Neural cell (in vitro differentiated cells): ENCODE measurements around the gene MSL2. TPM values are rescaled to one million over a fixed set of nuclear protein-coding genes. Genes with fewer than 3 reads are reported as not detected.

Experiments used
- H2AFZ ChIP-seq: fragments of 200-600, 300-800 bp; sonication (generic), shearing (Covaris generic); 2 replicates; pipeline ENCODE4 v1.6.0; 2014; ENCODE audit warnings: low read depth, mild to moderate bottlenecking, antibody characterized with exemption, low read length, moderate library complexity
- H3F3A ChIP-seq: fragments of 200-600 bp; shearing (Covaris generic); 2 replicates; pipeline ENCODE4 v1.6.1; 2016; ENCODE audit warnings: mild to moderate bottlenecking, moderate library complexity, mixed read lengths, antibody characterized with exemption, low read length; ENCODE audit not compliant: insufficient read depth, poor library complexity, severe bottlenecking
- H3K27ac ChIP-seq: fragments of 200-600, 300-800 bp; sonication (generic), shearing (Covaris generic); 2 replicates; pipeline ENCODE4 v1.5.1; 2014; ENCODE audit warnings: mild to moderate bottlenecking, low read length, moderate library complexity
- H3K27me3 ChIP-seq: fragments of 300-800, 200-600 bp; sonication (generic), shearing (Covaris generic); 2 replicates; pipeline ENCODE4 v1.6.0; 2014; ENCODE audit warnings: mild to moderate bottlenecking, low read depth, low read length, moderate library complexity; ENCODE audit not compliant: insufficient read depth
- H3K36me3 ChIP-seq: fragments of 300-800, 200-600 bp; sonication (generic), shearing (Covaris generic); 2 replicates; pipeline ENCODE4 v1.5.1; 2014; ENCODE audit warnings: mild to moderate bottlenecking, antibody characterized with exemption, low read length, moderate library complexity; ENCODE audit not compliant: insufficient read depth
- H3K4me2 ChIP-seq: fragments of 300-800, 200-600 bp; sonication (generic), shearing (Covaris generic); 2 replicates; pipeline ENCODE4 v1.6.0; 2014; ENCODE audit warnings: mild to moderate bottlenecking, low read length
- H3K4me3 ChIP-seq: fragments of 300-800, 200-600 bp; sonication (generic), shearing (Covaris generic); 2 replicates; pipeline ENCODE4 v1.5.1; 2014; ENCODE audit warnings: mild to moderate bottlenecking, low read length, moderate library complexity
- H3K79me2 ChIP-seq: fragments of 200-600 bp; shearing (Covaris generic); replicated peaks from 2 replicates; pipeline ENCODE4 v1.6.0; 2014; ENCODE audit warnings: mild to moderate bottlenecking, low read length, moderate library complexity; ENCODE audit not compliant: insufficient read depth
- H3K9ac ChIP-seq: fragments of 300-800, 200-600 bp; sonication (generic), shearing (Covaris generic); 2 replicates; pipeline ENCODE4 v1.6.1; 2016; ENCODE audit warnings: mild to moderate bottlenecking, low read length, mixed read lengths
- H3K9me2 ChIP-seq: fragments of 200-600 bp; shearing (Covaris generic); 2 replicates; pipeline ENCODE4 v1.6.1; 2016; ENCODE audit warnings: mild to moderate bottlenecking, low read length, mixed read lengths; ENCODE audit not compliant: insufficient read depth
- H3K9me3 ChIP-seq: fragments of 200-600, 300-800 bp; sonication (generic), shearing (Covaris generic); 2 replicates; pipeline ENCODE4 v1.6.1; 2016; ENCODE audit warnings: mild to moderate bottlenecking, mixed run types, low read length, moderate library complexity, mixed read lengths
- H4K20me1 ChIP-seq: fragments of 200-600 bp; shearing (Covaris generic); 2 replicates; pipeline ENCODE4 v1.6.1; 2016; ENCODE audit warnings: mild to moderate bottlenecking, mixed run types; ENCODE audit not compliant: insufficient read depth
- CTCF ChIP-seq: fragments of 450-650 bp; IDR thresholded peaks from 2 replicates; pipeline ENCODE4 v1.5.1; 2014; ENCODE audit warnings: antibody characterized with exemption, mild to moderate bottlenecking, moderate library complexity; ENCODE audit not compliant: poor library complexity, severe bottlenecking
- EP300 ChIP-seq: fragments of 450-650 bp; conservative IDR thresholded peaks from 2 replicates; pipeline ENCODE4 v1.6.1; 2014; ENCODE audit warnings: antibody characterized with exemption, mild to moderate bottlenecking, moderate library complexity; ENCODE audit not compliant: poor library complexity, severe bottlenecking
- EZH2 ChIP-seq: fragments of 200-600, 300-800 bp; shearing (Covaris generic), sonication (generic); IDR thresholded peaks from 2 replicates; pipeline ENCODE4 v1.6.1; 2014; ENCODE audit warnings: antibody characterized with exemption, low read length, borderline replicate concordance, mild to moderate bottlenecking; ENCODE audit not compliant: insufficient read depth, poor library complexity, severe bottlenecking
- MXI1 ChIP-seq: fragments of 450-650 bp; conservative IDR thresholded peaks from 2 replicates; pipeline ENCODE4 v1.6.1; 2014; ENCODE audit warnings: antibody characterized with exemption, mild to moderate bottlenecking; ENCODE audit not compliant: poor library complexity, severe bottlenecking
- POLR2AphosphoS5 ChIP-seq: IDR thresholded peaks from 2 replicates; pipeline ENCODE4 v1.6.1; 2012
- RAD21 ChIP-seq: fragments of 450-650 bp; conservative IDR thresholded peaks from 2 replicates; pipeline ENCODE4 v1.6.1; 2014; ENCODE audit warnings: antibody characterized with exemption, mild to moderate bottlenecking, moderate library complexity
- REST ChIP-seq: IDR thresholded peaks from 2 replicates; pipeline ENCODE4 v1.6.1; 2012; ENCODE audit warnings: borderline replicate concordance
- SMC3 ChIP-seq: fragments of 450-650 bp; conservative IDR thresholded peaks from 2 replicates; pipeline ENCODE4 v1.6.1; 2014; ENCODE audit warnings: antibody characterized with exemption, mild to moderate bottlenecking, moderate library complexity; ENCODE audit not compliant: poor library complexity
- TAF1 ChIP-seq: IDR thresholded peaks from 2 replicates; pipeline ENCODE4 v1.6.1; 2012; ENCODE audit warnings: low read depth
- polyA plus RNA-seq: library from polyadenylated mRNA; depleted of rRNA; stranded (reverse); fragments of >200 nt; gene quantifications from 2 replicates; pipeline ENCODE4 v1.2.3, GENCODE V29; 2014

Gene MSL2
- polyA plus RNA-seq, 1 donor from 2014 or later, result 12.8 TPM

GRCh38 chr3:136109499-136109898, 86.6 kb downstream of the MSL2 start:
- no peak overlapping the region for H3K4me2 ChIP-seq

GRCh38 chr3:136106101-136106500, 90.0 kb downstream of the MSL2 start:
- Histone ChIP-seq H3K9me3 (no peaks in the 10 kb centered on the region), H3K79me2 (no peaks in the 10 kb centered on the region), H3K9me2 (no peaks in the 10 kb centered on the region), H3F3A (no peaks in the 10 kb centered on the region), H3K9ac (no peak overlapping the region), H3K4me2 (no peak overlapping the region), H4K20me1 (no peaks in the 10 kb centered on the region), H3K27ac (no peak overlapping the region), H3K27me3 (no peaks in the 10 kb centered on the region), H2AFZ (no peak overlapping the region), H3K36me3 (peaks cover 20% of the 10 kb centered on the region), H3K4me3 (no peak overlapping the region)
- TF ChIP-seq EP300 (no peak), CTCF (no peak), RAD21 (no peak), EZH2 (no peak), TAF1 (no peak), SMC3 (no peak)

More at GRCh38 chr3:136109499-136109898, 86.6 kb downstream of the MSL2 start:
- no peaks in the 10 kb centered on the region for H3K27me3 ChIP-seq
- H3K79me2 ChIP-seq, result no peaks in the 10 kb centered on the region
- H3F3A ChIP-seq, result no peaks in the 10 kb centered on the region
- H3K4me3 ChIP-seq, result no peak overlapping the region
- no peaks in the 10 kb centered on the region for H3K9me2 ChIP-seq
- TF ChIP-seq REST (no peak), EP300 (no peak), RAD21 (no peak), SMC3 (no peak), TAF1 (no peak), POLR2AphosphoS5 (no peak), MXI1 (no peak), EZH2 (no peak), CTCF (no peak)
- no peaks in the 10 kb centered on the region for H4K20me1 ChIP-seq
- H3K9ac ChIP-seq, result no peak overlapping the region
- H2AFZ ChIP-seq, result no peak overlapping the region
- H3K9me3 ChIP-seq, result no peaks in the 10 kb centered on the region
- peaks cover 36% of the 10 kb centered on the region for H3K36me3 ChIP-seq
- no peak overlapping the region for H3K27ac ChIP-seq
